Nephron progenitor cell (in vitro differentiated cells): ENCODE data around the gene L3MBTL3.

Experiments used
- DNase-seq: peaks from one replicate; pipeline ENCODE4 v3.0.0; 2021
- H3K27ac Mint-ChIP-seq: 2 replicates; pipeline ENCODE4 v1.8.0; 2021; ENCODE audit warnings: mild to moderate bottlenecking, moderate library complexity, mixed read lengths
- H3K27me3 Mint-ChIP-seq: 2 replicates; pipeline ENCODE4 v1.8.0; 2021; ENCODE audit warnings: mild to moderate bottlenecking, low read depth, mixed read lengths; ENCODE audit not compliant: poor library complexity
- H3K36me3 Mint-ChIP-seq: 2 replicates; pipeline ENCODE4 v1.8.0; 2021; ENCODE audit warnings: low read depth, mixed read lengths
- H3K4me1 Mint-ChIP-seq: 2 replicates; pipeline ENCODE4 v1.8.0; 2021; ENCODE audit warnings: mixed read lengths
- H3K4me3 Mint-ChIP-seq: 2 replicates; pipeline ENCODE4 v1.8.0; 2021; ENCODE audit warnings: mild to moderate bottlenecking, moderate library complexity, mixed read lengths
- H3K9me3 Mint-ChIP-seq: 2 replicates; pipeline ENCODE4 v1.8.0; 2021; ENCODE audit warnings: mild to moderate bottlenecking, moderate library complexity, mixed read lengths
- CTCF ChIP-seq: fragments of 200-600 bp; sonication (generic); IDR thresholded peaks from 2 replicates; pipeline ENCODE4 v1.5.0; 2021; ENCODE audit warnings: antibody characterized with exemption

Gene L3MBTL3

GRCh38 chr6:129989396-129989795 is 29.0 kb upstream of the L3MBTL3 start:
- Mint-ChIP-seq H3K36me3 (no peaks in the 10 kb centered on the region), H3K4me3 (no peak overlapping the region), H3K4me1 (no peaks in the 10 kb centered on the region)

GRCh38 chr6:129992881-129993280 is 25.5 kb upstream of the L3MBTL3 start:
- H3K27me3 Mint-ChIP-seq: no peaks in the 10 kb centered on the region
- no peak for DNase-seq
- no peaks in the 10 kb centered on the region for H3K4me1 Mint-ChIP-seq
- H3K9me3 Mint-ChIP-seq: no peaks in the 10 kb centered on the region
- no peaks in the 10 kb centered on the region for H3K36me3 Mint-ChIP-seq
- TF ChIP-seq CTCF: no peak
- H3K4me3 Mint-ChIP-seq: no peak overlapping the region
- peak overlapping the region; percentile 24 for H3K27ac Mint-ChIP-seq

More at GRCh38 chr6:129989396-129989795, 29.0 kb upstream of the L3MBTL3 start:
- Mint-ChIP-seq H3K9me3 (no peaks in the 10 kb centered on the region), H3K27ac (no peak overlapping the region), H3K27me3 (no peaks in the 10 kb centered on the region)
- no peak for TF ChIP-seq CTCF
- DNase-seq: no peak

- Mint-ChIP-seq H3K4me3 (no peak overlapping the region), H3K27ac (no peak overlapping the region), H3K4me1 (no peaks in the 10 kb centered on the region), H3K27me3 (no peaks in the 10 kb centered on the region), H3K36me3 (no peaks in the 10 kb centered on the region), H3K9me3 (no peaks in the 10 kb centered on the region)
- TF ChIP-seq CTCF: no peak
- no peak for DNase-seq
These were observed 24.0 kb upstream of the L3MBTL3 start for GRCh38 chr6:129994410-129994809.

- DNase-seq: no peak
- no peak overlapping the region for H3K4me3 Mint-ChIP-seq
- TF ChIP-seq CTCF: no peak
- no peaks in the 10 kb centered on the region for H3K4me1 Mint-ChIP-seq
- H3K27ac Mint-ChIP-seq: no peak overlapping the region
- H3K27me3 Mint-ChIP-seq: no peaks in the 10 kb centered on the region
- H3K36me3 Mint-ChIP-seq: no peaks in the 10 kb centered on the region
- H3K9me3 Mint-ChIP-seq: no peaks in the 10 kb centered on the region
These were observed 22.0 kb upstream of the L3MBTL3 start for GRCh38 chr6:129996387-129996786.

- Mint-ChIP-seq H3K27me3 (no peaks in the 10 kb centered on the region), H3K4me3 (no peak overlapping the region), H3K4me1 (no peaks in the 10 kb centered on the region), H3K36me3 (no peaks in the 10 kb centered on the region), H3K27ac (no peak overlapping the region), H3K9me3 (no peaks in the 10 kb centered on the region)
- no peak for TF ChIP-seq CTCF
- no peak for DNase-seq
These were observed 17.6 kb upstream of the L3MBTL3 start for GRCh38 chr6:130000526-130001421.
